Rectal smooth muscle tissue (tissue), 1 donor: Measurements from ENCODE around the gene CHCHD6.

ENCODE experiments used
- H3K27ac ChIP-seq: one replicate; pipeline ENCODE4 v1.7.0; 2013; ENCODE audit warnings: low read depth, low read length, inconsistent platforms
- H3K27me3 ChIP-seq: one replicate; pipeline ENCODE4 v1.7.0; 2013; ENCODE audit warnings: low read length; ENCODE audit not compliant: control insufficient read depth, insufficient read depth
- H3K36me3 ChIP-seq: one replicate; pipeline ENCODE4 v1.7.0; 2013; ENCODE audit warnings: low read length; ENCODE audit not compliant: control insufficient read depth, insufficient read depth
- H3K4me1 ChIP-seq: one replicate; pipeline ENCODE4 v1.7.0; 2013; ENCODE audit warnings: low read length; ENCODE audit not compliant: control insufficient read depth, insufficient read depth
- H3K4me3 ChIP-seq: one replicate; pipeline ENCODE4 v1.7.0; 2013; ENCODE audit warnings: low read length
- H3K9ac ChIP-seq: one replicate; pipeline ENCODE4 v1.7.0; 2013; ENCODE audit warnings: low read length

The CHCHD6 gene

DNA sequence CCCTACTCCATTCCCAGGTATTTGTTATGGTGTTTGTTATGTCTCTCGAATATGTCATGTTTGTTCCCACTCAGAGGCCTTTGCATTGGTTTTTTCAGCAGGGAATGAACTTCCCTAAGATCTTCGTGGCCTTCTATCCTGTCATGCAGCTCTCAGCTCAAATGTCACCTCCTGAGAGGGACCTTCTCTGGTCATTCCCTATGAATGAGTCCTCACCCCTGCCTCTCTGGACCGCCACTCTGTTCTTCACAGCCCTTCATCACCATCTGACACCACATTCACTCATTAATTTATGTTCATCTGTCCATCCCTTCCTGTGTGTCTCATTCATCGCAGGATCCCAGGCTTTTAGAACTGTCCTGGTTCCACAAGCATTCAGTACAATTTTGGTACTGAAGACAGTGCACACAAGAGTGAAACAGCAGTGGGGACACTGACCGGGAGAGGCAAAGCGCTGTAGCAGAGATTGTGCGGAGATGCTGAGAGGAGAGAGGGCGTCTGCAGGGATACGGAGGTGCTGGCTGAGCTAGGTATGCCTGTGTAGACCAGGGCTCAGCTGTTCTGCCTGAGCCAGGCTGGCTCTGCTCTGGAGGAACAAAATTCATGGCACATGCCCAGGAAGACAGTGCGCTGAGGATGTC lies 132.3 kb downstream of the CHCHD6 start:
- Histone ChIP-seq H3K9ac (no peak overlapping the region), H3K4me1 (no peaks in the 10 kb centered on the region), H3K27me3 (no peaks in the 10 kb centered on the region), H3K27ac (no peak overlapping the region), H3K36me3 (no peaks in the 10 kb centered on the region), H3K4me3 (no peak overlapping the region)

- H3K27ac ChIP-seq, result no peak overlapping the region
- no peak overlapping the region for H3K4me3 ChIP-seq
- H3K4me1 ChIP-seq, result no peaks in the 10 kb centered on the region
- H3K9ac ChIP-seq, result no peak overlapping the region
- H3K36me3 ChIP-seq, result no peaks in the 10 kb centered on the region
- H3K27me3 ChIP-seq, result no peaks in the 10 kb centered on the region
These were observed 133.7 kb downstream of the CHCHD6 start for GRCh38 chr3:126837773-126838172.

DNA sequence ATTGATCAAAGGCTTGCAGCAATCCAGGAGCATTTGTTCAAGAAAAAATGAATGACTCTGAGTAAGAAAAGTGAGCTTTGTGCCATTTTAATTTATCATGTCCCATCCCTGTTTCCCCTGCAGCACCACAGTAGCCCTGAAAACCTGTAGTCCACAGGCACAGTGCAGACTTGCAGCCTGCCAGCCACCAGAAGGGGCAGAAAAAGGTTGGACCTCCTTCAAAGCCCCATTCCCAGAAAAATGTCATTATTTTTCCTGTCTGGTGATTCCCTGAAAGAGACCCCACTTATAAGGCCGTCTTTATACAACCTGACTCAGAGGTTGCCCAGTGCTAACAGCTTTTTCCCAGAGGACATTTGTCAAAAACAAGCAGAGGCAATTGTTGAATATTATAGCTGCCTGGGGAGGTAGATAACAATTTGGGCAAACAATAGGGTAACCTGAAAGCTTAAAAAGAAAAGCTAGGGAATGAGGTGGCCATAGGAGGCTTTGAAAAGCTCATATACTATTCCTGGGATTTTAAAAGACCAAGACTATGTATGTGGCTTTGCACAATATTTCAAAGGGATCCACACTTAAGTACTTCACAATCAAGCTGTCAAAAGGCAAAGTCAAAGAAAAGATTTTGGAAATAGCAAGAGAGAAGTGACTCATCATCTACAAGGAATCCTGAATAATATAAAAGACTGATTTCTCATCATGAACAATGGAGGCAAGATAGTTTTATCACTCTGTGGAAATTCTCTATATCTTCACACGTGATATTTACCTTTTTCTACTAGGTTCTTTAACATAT lies 142.1 kb downstream of the CHCHD6 start:
- Histone ChIP-seq H3K27ac (no peak overlapping the region), H3K4me3 (no peak overlapping the region), H3K27me3 (no peaks in the 10 kb centered on the region), H3K4me1 (peaks cover 2% of the 10 kb centered on the region), H3K9ac (no peak overlapping the region), H3K36me3 (no peaks in the 10 kb centered on the region)

GRCh38 chr3:126847061-126847460 lies 143.0 kb downstream of the CHCHD6 start:
- H3K36me3 ChIP-seq, result no peaks in the 10 kb centered on the region
- H3K27me3 ChIP-seq, result no peaks in the 10 kb centered on the region
- H3K9ac ChIP-seq, result no peak overlapping the region
- H3K4me3 ChIP-seq, result no peak overlapping the region
- no peak overlapping the region for H3K27ac ChIP-seq
- peaks cover 2% of the 10 kb centered on the region for H3K4me1 ChIP-seq

- no peak overlapping the region for H3K9ac ChIP-seq
- H3K4me3 ChIP-seq, result no peak overlapping the region
- no peak overlapping the region for H3K27ac ChIP-seq
- peaks cover 2% of the 10 kb centered on the region for H3K4me1 ChIP-seq
- H3K36me3 ChIP-seq, result no peaks in the 10 kb centered on the region
- H3K27me3 ChIP-seq, result no peaks in the 10 kb centered on the region
These were observed 145.0 kb downstream of the CHCHD6 start for GRCh38 chr3:126848991-126849390.

GRCh38 chr3:126849768-126850167 lies 145.7 kb downstream of the CHCHD6 start:
- no peak overlapping the region for H3K4me3 ChIP-seq
- no peak overlapping the region for H3K9ac ChIP-seq
- H3K27ac ChIP-seq, result no peak overlapping the region
- no peaks in the 10 kb centered on the region for H3K27me3 ChIP-seq
- H3K4me1 ChIP-seq, result peaks cover 2% of the 10 kb centered on the region
- no peaks in the 10 kb centered on the region for H3K36me3 ChIP-seq

- Histone ChIP-seq H3K27me3 (no peaks in the 10 kb centered on the region), H3K4me3 (no peak overlapping the region), H3K4me1 (peaks cover 2% of the 10 kb centered on the region), H3K36me3 (no peaks in the 10 kb centered on the region), H3K27ac (no peak overlapping the region), H3K9ac (no peak overlapping the region)
These were observed 146.5 kb downstream of the CHCHD6 start for GRCh38 chr3:126850370-126851085.

GRCh38 chr3:126851382-126851781 lies 147.3 kb downstream of the CHCHD6 start:
- Histone ChIP-seq H3K4me3 (no peak overlapping the region), H3K27me3 (no peaks in the 10 kb centered on the region), H3K4me1 (peaks cover 2% of the 10 kb centered on the region), H3K27ac (no peak overlapping the region), H3K36me3 (no peaks in the 10 kb centered on the region), H3K9ac (no peak overlapping the region)

DNA sequence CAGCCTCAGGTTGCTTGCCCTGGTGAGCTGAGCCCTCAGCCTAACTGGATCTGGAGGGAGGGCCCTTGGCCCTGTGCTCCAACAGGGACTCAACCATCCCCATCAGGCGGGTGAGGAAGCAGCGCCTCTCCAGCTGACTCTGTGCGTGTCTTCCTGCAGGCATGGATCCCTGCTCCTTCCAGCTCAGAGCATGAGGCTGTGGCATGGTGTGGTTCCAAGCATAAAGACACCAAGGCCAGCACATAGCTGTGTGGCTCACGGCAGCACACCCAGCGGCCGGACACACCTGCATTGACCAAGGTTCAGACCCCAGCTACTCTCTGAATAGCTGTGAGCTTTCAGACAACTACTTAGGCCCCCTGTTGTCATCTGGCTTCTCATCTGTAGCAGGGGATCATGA lies 147.9 kb downstream of the CHCHD6 start:
- peaks cover 2% of the 10 kb centered on the region for H3K4me1 ChIP-seq
- no peaks in the 10 kb centered on the region for H3K36me3 ChIP-seq
- H3K4me3 ChIP-seq, result no peak overlapping the region
- H3K27ac ChIP-seq, result no peak overlapping the region
- H3K9ac ChIP-seq, result no peak overlapping the region
- no peaks in the 10 kb centered on the region for H3K27me3 ChIP-seq

GRCh38 chr3:126852511-126852910 lies 148.5 kb downstream of the CHCHD6 start:
- H3K9ac ChIP-seq, result no peak overlapping the region

DNA sequence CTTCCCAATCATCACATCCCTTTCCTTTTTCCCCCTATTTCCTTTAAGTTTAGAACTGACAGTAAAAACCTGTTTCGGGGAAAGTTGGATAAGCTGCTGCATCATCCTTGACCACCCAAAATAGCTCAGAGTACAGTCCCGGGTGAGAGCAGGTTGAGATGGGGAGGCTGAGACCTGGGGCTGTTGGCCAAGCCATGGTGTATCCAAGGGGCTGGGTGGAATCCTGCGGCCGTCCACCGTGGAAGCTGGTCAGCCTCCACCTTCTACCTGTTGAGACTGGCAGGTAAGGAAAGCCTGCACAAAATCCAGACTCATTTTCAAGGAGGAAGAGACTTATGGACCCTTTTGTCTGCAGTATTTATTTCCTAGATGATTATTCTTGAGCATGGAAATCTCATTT lies 150.6 kb downstream of the CHCHD6 start:
- Histone ChIP-seq H3K4me3 (no peak overlapping the region), H3K27me3 (no peaks in the 10 kb centered on the region), H3K27ac (no peak overlapping the region), H3K9ac (no peak overlapping the region), H3K4me1 (peaks cover 2% of the 10 kb centered on the region), H3K36me3 (no peaks in the 10 kb centered on the region)

More at GRCh38 chr3:126852511-126852910, 148.5 kb downstream of the CHCHD6 start:
- Histone ChIP-seq H3K4me1 (peaks cover 2% of the 10 kb centered on the region), H3K36me3 (no peaks in the 10 kb centered on the region), H3K27ac (no peak overlapping the region), H3K27me3 (no peaks in the 10 kb centered on the region), H3K4me3 (no peak overlapping the region)

- Histone ChIP-seq H3K36me3 (no peaks in the 10 kb centered on the region), H3K4me1 (peaks cover 2% of the 10 kb centered on the region), H3K4me3 (no peak overlapping the region), H3K9ac (no peak overlapping the region), H3K27me3 (no peaks in the 10 kb centered on the region), H3K27ac (no peak overlapping the region)
These were observed 151.3 kb downstream of the CHCHD6 start for GRCh38 chr3:126855374-126855773.
